Measurements from ENCODE around the gene PHPT1. TPM values are rescaled to one million over a fixed set of nuclear protein-coding genes. Genes with fewer than 3 reads are reported as not detected.

PHPT1 gene
- total RNA-seq, 1 donor from 2014 or later, result 215 TPM

DNA sequence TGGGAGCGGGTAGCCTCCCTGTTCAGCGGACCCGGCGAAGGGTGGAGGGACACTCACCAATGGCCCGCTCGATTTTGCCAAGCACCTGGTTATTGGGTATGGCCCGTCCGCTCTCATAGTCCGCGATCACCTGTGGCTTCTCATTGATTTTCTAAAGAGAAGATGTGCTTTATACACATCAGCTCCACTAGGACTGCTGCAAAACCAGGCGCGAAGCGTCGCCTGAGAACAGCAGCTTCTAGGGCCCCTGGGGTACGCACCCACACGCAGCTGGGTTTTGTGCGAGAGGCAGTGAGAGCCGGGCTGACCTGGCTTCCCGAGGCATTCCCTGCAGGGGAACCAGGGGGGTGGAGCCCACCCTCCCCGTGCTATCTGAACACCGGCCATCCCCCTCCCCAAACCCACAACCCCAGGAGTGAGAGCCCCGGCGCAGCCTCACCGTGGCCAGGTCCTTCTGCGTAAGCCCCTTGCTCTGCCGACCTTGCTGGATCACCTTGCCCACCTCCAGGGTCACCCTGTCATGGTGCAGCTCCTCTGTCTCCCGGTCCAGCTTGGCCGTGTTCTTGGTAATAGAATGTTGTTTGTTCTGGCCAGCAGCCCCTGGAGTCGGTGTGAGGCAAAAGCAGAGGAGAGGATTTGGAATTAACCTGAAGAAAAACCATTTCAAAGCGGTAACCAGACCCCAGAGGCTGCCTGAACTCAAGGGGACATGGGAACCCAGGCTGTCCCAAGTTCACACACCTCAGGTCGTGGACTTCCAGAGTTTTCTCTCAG lies 13.8 kb downstream of the PHPT1 start:
- no peaks in the 10 kb centered on the region for H3K27me3 Mint-ChIP-seq (ENCODE audit: low read depth, unreplicated experiment)
- no peak overlapping the region for H3K27ac Mint-ChIP-seq (ENCODE audit: unreplicated experiment)
- no peak for TF ChIP-seq EZH2 (IDR thresholded peaks at IDR 0.05; ENCODE audit: insufficient read depth, low read length)
- TF ChIP-seq, protein P1, sequence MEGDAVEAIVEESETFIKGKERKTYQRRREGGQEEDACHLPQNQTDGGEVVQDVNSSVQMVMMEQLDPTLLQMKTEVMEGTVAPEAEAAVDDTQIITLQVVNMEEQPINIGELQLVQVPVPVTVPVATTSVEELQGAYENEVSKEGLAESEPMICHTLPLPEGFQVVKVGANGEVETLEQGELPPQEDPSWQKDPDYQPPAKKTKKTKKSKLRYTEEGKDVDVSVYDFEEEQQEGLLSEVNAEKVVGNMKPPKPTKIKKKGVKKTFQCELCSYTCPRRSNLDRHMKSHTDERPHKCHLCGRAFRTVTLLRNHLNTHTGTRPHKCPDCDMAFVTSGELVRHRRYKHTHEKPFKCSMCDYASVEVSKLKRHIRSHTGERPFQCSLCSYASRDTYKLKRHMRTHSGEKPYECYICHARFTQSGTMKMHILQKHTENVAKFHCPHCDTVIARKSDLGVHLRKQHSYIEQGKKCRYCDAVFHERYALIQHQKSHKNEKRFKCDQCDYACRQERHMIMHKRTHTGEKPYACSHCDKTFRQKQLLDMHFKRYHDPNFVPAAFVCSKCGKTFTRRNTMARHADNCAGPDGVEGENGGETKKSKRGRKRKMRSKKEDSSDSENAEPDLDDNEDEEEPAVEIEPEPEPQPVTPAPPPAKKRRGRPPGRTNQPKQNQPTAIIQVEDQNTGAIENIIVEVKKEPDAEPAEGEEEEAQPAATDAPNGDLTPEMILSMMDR (IDR thresholded peaks at IDR 0.05; ENCODE audit: insufficient read depth, low read depth, low read length), result no peak
- H3K4me1 Mint-ChIP-seq (ENCODE audit: low read depth, unreplicated experiment), result peaks cover 6% of the 10 kb centered on the region
- H3K4me3 Mint-ChIP-seq (ENCODE audit: unreplicated experiment), result no peak overlapping the region
- Histone ChIP-seq H3K4me2 (ENCODE audit: low read length) (no peak overlapping the region), H4K20me1 (ENCODE audit: insufficient read depth, low read length) (peaks cover 53% of the 10 kb centered on the region), H3K27me3 (ENCODE audit: insufficient read depth, low read length) (no peaks in the 10 kb centered on the region), H3K36me3 (ENCODE audit: insufficient read depth, low read length) (peaks cover 4% of the 10 kb centered on the region), H3K9me3 (ENCODE audit: insufficient read depth, low read depth, low read length) (no peaks in the 10 kb centered on the region), H3K79me2 (ENCODE audit: insufficient read depth, low read length) (peaks cover 27% of the 10 kb centered on the region), H3K9ac (ENCODE audit: low read length) (no peak overlapping the region), H3K4me1 (ENCODE audit: insufficient read depth, low read length) (peaks cover 13% of the 10 kb centered on the region), H3K27ac (ENCODE audit: low read depth, low read length) (no peak overlapping the region), H2AFZ (ENCODE audit: low read depth, low read length) (no peak overlapping the region), H3K4me3 (ENCODE audit: insufficient read depth, low read depth, low read length) (no peak overlapping the region)
- H3K9me3 Mint-ChIP-seq (ENCODE audit: unreplicated experiment), result peaks cover 2% of the 10 kb centered on the region
- no peak for FAIRE-seq
- H3K36me3 Mint-ChIP-seq (ENCODE audit: low read depth, unreplicated experiment), result peaks cover 4% of the 10 kb centered on the region
- no peak for DNase-seq (ENCODE audit: low read depth)

DNA sequence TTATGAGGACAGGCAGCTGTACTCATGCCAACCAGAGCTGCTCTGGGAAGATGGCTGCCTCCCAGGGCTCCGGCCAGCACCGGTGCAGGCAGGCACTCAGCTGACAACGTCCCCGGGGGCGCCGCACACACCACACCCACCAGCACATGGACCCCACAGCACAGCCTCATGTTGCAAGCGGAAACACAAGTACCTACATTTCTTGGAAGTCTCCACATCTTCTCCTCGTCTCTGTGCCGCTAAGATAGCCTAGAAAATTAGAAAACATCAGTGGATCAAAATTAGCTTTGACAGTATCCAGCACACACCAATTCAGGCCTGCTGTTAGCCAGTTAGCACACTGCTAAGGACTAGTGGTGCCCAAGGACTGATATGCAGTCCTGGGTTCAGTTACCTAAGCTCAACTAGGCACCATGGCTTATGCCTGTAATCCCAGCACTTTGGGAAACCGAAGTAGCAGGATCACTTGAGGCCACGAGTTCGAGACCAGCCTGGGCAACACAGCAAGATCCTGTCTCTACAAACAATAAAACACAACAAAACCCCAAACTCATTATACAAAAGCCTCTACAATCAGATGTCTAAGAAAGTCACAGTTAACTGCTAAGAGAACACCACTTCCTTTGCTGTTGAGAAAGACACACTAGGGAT lies 14.5 kb downstream of the PHPT1 start:
- H3K4me3 ChIP-seq (ENCODE audit: insufficient read depth, low read depth, low read length), result no peak overlapping the region
- Mint-ChIP-seq H3K27me3 (ENCODE audit: low read depth, unreplicated experiment) (no peaks in the 10 kb centered on the region), H3K4me3 (ENCODE audit: unreplicated experiment) (peak overlapping the region; percentile 62), H3K9me3 (ENCODE audit: unreplicated experiment) (peaks cover 2% of the 10 kb centered on the region), H3K27ac (ENCODE audit: unreplicated experiment) (no peak overlapping the region), H3K36me3 (ENCODE audit: low read depth, unreplicated experiment) (peaks cover 9% of the 10 kb centered on the region), H3K4me1 (ENCODE audit: low read depth, unreplicated experiment) (peaks cover 6% of the 10 kb centered on the region)
- H3K36me3 ChIP-seq (ENCODE audit: insufficient read depth, low read length), result peaks cover 4% of the 10 kb centered on the region
- H3K4me2 ChIP-seq (ENCODE audit: low read length), result no peak overlapping the region
- peaks cover 13% of the 10 kb centered on the region for H3K4me1 ChIP-seq (ENCODE audit: insufficient read depth, low read length)
- H2AFZ ChIP-seq (ENCODE audit: low read depth, low read length), result no peak overlapping the region
- H3K9me3 ChIP-seq (ENCODE audit: insufficient read depth, low read depth, low read length), result no peaks in the 10 kb centered on the region
- no peak overlapping the region for H3K9ac ChIP-seq (ENCODE audit: low read length)
- DNase-seq (ENCODE audit: low read depth) (no peak), FAIRE-seq (no peak)
- peaks cover 27% of the 10 kb centered on the region for H3K79me2 ChIP-seq (ENCODE audit: insufficient read depth, low read length)
- no peak overlapping the region for H3K27ac ChIP-seq (ENCODE audit: low read depth, low read length)
- peaks cover 53% of the 10 kb centered on the region for H4K20me1 ChIP-seq (ENCODE audit: insufficient read depth, low read length)
- no peaks in the 10 kb centered on the region for H3K27me3 ChIP-seq (ENCODE audit: insufficient read depth, low read length)
- TF ChIP-seq, protein P1 (IDR thresholded peaks at IDR 0.05; ENCODE audit: insufficient read depth, low read depth, low read length), result no peak
- no peak for TF ChIP-seq EZH2 (IDR thresholded peaks at IDR 0.05; ENCODE audit: insufficient read depth, low read length)

Measured in astrocyte (in vitro differentiated cells and primary cell).